NCI-H345 treated with DMSO at 0.1 percent for 48 hours (cell line): ENCODE data around the gene RIMBP2.

Experiments
- DNase-seq: peaks from one replicate; lab custom pipeline; 2025; ENCODE audit not compliant: unreplicated experiment; lab: John Stamatoyannopoulos, UW

The RIMBP2 gene

DNA sequence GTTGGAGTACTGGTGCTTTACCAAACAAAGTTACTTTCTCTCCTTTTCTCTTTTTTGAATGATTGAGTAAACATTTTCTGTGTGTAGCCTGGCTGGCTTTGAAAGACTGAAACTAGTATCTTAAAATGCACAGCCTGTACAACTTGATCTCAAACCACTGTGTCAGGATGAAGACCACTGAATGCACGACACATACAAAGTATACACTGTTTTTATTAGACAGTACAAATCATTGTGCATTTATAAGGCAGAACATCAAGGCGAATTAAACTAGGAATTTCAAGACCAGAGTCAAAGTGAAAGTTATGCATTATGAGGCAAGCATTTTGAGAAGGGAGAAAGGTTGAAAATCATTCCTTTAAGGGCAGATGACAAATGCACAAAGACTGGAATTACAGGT lies 319.4 kb downstream of the RIMBP2 start:
- DNase-seq: no peak

DNA sequence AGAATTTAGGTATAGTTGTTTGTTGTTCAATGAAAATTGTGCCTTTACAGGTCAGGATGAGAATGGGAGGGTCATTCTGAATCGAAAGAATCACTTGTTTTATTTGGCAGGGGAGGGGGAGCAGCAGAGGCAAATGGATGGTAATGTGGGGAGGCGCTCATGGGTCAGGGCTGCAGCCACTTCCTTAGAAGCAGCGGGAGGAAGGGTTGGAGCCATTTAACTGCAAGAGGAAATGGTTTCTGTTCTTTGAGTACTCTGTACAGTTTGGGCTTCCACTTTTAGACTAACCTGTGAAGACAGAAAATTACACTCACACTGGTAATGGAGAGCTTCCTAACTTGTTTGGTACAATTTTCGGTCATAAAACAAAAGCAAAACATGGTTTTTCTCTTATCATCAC lies 321.2 kb downstream of the RIMBP2 start:
- DNase-seq: no peak

DNA sequence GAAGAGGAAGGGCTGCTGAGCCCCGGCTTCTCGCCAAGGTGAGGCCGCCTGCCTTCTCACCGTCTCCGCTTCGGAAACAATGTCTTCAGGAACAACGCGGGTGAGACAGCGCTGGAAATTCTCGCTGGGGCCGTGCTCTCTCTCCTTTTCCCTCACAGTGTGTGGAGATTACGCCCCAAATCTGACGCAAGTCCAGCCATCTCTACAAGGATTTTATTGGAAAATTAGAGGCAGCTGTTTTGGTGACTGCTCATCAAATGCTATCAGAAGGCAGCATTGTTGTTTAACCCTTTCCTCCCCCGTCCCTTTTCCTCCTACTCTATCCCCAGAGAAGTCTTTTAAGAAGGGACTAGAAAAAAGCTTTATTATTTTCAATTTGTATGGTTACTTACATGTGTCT lies 324.9 kb downstream of the RIMBP2 start:
- DNase-seq: no peak

DNA sequence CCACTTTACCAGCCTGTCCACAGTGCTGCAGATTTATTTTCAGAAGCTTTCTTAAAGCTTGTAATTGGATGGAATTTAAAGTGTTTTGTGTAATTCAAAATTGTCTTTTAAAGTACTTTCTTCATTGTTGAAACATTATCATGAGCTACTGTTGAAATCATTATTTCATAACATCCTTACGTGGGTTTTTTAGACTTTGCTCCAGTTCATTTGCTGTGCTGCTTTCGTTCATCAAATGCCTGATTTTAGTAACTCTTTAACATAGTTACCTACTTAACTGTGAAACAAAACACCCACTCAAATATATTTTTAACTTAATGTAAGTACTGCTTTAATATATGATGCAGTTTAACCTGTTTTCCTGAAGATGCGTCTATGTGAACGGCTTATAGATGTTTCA lies 330.9 kb downstream of the RIMBP2 start:
- no peak for DNase-seq

DNA sequence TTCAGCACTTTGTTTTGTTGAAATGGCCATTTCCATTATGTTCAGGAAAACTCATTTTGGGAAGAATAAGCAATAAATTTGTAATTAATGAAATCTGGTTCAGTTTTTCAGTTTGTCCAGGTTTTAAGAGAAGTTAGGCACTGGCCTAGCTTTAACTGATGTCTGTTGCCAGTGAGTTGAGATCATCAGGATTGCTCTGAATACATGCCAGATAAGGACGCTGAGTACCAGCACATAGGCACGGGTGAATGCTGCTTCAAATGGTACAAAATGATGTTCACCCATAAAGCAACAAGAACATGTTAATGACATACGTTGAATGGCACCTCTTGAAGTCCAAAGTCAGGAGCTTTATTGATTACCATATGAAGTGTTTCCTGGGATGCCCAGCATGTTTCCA lies 331.9 kb downstream of the RIMBP2 start:
- no peak for DNase-seq

DNA sequence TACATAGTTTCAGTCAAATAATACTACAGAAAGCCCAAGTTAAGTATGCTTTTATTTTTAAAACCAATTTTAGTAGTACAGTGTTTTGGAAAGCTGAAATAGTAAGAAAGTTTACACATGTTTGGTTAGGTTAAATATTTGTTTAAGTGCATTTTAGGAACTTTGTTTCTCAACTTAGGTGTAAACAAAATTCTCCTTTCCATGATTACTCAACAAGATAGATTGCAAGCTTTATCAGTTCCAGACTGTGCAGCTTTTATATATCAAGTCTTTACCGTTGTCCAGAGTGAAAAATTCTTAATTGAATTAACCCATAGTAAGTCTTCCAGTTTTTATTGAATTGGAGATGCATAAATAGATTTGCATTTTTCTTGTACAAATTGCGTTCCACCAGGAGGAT lies 333.3 kb downstream of the RIMBP2 start:
- DNase-seq: no peak

DNA sequence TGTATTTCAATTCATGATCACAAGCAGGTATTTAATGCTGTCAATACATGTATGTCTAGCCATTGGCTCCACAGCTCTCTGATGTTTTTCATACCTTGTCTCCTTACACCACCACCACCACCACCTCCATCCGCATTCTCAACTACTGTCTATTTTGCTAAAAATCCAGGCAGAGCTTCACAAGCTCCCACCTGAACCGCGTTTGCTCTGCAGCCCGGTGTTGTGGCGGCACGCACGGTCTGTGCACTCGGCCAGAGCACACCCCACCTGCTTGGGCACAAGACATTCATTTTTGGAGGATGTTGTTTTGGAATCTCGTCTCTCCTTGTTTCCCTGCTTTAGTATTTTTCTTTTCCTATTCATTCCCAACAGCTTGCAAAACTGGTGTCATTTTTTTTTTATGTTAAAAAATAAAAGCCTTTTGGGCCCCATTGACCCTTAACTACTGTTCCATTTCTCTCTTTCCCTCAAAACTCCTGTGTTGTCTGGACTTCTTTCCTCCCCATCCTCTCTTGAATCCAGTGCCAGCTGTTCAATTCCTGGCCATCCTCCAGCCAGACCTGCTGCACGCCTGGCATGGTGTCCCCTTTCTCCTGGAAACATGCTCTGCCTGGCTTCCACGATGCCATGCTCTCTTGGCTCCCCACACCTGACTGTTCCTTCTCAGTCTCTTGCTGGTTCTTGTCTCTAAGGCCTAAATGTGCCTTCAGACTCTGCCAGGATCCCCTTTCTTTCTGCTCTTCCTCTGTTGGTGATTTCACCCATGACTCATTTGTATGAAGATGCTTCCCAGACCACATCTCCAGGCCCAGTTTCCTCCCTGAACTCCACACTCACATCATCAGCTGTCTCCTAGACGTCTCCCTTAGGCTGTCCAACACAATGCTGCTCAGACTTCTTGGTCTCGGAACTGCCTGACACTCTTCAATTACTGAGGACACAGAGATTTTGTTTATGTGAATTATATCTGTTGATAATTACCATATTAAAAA lies 340.5 kb downstream of the RIMBP2 start:
- DNase-seq: no peak

DNA sequence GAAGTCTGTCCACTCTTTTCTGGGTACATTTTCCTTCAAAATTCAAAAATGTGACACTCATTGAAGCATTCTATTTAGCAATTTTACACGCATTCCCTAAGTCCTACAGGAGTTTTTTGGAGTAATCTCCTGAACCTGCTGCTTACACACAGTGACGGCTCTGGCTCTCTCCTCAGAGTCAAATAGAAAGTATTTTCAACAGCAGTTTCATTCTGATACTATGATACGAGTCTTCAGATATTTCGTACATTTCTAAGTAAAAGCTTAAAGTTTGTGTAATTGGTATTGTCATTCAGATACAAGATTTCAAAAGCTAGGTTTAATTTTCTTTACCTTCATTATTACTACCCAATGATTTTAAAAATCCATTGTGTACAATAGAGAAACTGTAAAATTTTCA lies 342.0 kb downstream of the RIMBP2 start:
- DNase-seq: no peak

DNA sequence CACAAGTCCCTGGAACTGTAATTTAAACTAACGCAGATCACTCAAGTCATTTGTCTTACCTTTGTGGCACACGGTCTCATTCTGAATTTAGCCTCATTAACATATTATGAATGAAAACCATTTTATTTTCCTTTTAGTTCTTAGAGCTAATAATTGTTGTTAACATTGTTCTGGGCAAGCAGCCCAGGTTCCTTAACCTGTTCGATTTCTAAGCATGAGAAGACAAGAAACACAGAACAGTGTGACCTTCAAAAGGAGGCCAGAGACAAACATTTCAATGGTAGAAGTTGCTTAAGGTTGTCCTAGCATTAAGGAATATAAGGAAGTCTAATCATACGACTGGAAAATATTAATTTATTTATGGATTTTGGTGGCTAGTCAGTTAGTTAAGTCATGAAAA lies 343.2 kb downstream of the RIMBP2 start:
- no peak for DNase-seq

DNA sequence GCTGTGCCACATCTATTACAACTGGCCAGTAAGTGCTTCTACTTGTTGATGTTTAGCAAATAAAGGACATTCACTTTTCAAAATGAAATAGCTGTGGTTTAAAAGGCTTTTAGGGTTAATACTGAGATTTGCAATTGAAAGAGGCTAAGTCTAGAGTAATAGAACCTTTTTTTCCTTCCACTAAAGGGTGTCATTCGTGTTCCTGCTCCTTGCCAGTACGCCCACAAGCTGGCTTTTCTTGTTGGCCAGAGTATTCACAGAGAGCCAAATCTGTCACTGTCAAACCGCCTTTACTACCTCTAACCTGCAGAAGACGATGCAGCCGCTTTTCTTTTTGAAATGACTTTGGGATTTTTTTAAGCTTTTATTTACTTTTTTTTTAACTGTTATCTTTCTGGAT lies 344.8 kb downstream of the RIMBP2 start:
- no peak for DNase-seq

DNA sequence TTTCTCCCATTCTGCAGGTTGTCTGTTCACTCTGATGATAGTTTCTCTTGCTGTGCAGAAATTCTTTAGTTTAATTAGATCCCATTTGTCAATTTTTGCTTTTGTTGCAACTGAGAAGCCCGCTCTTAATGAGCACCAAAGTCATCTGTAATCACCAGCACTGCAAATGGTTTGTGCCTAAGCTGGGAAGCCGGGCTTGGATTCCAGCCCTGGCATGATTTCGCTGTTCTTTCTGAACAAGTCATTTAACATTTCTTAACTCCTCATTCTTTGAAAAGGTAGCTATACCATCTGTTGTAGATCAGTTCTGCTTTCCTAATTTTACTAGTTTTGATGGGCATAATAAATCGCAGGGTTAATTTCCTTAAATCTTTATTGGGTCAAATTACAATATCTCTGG lies 346.3 kb downstream of the RIMBP2 start:
- DNase-seq: no peak

DNA sequence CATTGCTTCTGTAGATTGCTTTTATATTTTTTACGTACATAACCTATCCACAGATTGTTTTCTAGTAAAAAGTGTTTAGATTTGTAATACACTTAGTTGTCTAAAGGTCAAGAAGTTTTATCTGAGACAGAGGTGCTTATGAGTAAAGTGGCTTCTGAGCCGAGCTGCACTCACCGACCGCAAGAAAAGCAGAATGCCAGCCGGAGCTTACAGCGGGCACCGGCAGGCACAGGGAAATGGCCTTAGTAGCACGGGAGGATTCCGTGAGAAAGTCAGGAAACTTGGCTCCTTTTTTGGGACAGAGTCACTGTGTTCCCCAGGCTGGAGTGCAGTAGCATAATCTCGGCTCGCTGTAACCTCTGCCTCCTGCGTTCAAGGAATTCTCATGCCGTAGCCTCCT lies 348.6 kb downstream of the RIMBP2 start:
- no peak for DNase-seq

DNA sequence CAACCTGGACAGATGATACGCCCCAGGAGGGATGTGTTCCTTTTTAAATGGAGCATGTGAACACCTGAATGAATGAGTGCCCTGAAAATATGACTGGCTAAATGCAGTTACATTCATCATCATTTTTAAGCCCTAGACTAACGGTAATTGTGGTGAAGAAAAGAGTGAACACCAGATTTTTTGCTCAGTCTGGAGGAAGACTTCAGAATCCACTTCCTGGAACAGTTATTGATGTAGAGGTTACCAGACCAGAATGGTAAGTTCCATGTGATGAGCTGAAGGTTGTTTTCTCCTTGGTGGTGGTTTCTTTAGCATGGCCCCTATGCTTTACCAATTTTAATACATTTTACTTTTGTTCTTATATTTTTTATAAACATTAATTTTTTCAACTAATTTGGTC lies 349.1 kb downstream of the RIMBP2 start:
- no peak for DNase-seq

DNA sequence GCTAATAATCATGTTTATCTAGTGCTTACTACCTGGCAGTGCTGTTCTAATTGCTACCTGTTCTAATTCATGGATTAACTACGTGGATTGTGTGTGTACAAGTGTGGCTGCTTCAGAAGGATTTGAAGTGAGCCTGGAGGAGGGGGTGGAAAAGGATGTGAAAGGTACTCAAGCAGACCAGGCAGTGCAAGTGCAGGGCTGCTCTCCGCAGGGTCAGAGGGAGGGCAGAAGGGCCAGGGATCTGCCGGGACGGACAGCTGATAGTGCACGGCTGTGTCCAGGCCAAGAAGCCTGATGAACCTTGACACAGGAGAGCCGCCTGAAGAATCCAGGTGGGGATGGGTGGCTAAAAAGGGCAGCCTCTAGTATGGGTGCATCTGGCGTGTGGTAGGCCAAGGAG lies 349.9 kb downstream of the RIMBP2 start:
- DNase-seq: no peak

DNA sequence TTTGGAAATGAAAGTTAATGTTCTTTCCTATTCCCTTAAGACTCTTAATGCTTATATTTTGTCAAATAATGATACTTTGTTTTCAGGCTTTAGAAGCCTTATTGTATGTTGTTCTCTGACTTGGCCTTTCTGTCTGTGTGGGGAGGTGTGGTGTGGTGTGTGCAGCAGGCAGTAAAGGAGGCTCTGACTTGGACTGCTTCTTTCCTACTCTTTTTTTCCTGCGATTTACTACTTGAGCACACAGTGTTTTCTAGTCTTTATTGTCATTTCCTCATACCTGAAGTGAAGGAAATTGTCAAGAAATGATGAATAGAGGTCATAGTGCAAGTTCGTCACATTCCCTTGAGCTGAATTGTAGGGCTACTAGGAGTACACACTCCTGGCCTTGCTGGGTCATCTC lies 351.5 kb downstream of the RIMBP2 start:
- DNase-seq: no peak

DNA sequence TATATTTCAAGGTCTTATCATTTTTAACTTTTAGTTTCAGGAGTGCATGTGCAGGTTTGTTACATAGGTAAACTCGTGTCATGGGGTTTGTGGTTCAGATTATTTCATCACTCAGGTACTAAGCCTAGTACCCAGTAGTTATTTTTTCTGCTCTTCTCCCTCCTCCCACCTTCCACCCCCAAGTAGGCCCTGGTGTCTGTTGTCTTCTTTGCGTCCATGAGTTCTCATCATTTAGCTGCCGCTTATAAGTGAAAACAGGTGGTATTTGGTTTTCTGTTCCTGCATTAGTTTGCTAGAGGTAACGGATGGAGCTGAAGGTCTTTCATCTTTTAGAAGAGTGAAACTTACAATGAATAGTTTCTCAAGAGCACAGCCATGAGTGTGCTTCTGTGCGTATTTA lies 354.0 kb downstream of the RIMBP2 start:
- DNase-seq: no peak

DNA sequence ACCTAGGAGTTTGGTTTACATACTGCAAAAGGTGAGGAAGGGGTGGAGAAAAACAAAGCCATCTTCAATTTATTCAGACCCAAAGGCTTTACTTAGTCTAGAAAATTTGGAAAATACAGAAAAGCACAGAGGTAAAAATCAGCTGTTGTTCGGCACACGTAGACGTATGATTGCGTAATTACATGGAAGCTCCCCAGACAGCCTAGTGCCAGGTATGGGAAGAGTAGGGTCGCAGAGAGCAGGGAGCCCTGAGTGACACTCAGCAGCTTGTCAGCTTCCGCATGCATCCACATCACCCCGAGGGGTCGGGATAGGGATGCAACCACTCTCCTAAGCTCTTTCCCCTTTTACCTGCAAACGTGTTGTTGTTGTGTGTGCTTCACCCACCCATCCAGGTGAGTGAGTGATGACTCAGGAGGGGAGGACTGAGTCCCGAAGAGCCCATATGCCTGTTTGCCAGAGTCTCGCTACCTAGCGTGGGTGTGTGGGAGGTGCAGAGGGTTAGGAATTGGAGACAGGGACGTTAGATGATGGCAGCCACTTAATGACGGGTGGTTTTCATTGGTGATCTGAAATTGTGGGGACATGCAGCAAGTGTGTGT lies 358.3 kb downstream of the RIMBP2 start:
- no peak for DNase-seq

DNA sequence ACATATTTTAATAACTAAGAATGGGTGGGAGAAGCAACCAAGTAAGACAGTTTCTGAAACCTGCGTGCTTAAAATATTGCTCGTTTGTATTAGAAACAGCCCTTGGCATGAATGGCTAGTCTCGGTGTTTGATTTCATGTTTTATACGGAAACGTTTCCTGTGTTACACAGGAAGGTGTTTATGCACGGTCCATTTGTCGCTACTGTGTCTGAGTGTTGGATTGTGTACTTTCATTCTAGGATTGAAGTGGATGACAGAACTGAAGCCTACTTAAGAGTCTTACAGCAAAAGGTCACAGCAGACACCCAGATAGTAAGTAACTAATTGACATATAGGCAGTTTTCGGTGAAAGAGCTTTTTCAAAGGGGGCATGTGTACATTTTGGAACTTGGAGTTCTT lies 358.9 kb downstream of the RIMBP2 start:
- peak; percentile 36 for DNase-seq

DNA sequence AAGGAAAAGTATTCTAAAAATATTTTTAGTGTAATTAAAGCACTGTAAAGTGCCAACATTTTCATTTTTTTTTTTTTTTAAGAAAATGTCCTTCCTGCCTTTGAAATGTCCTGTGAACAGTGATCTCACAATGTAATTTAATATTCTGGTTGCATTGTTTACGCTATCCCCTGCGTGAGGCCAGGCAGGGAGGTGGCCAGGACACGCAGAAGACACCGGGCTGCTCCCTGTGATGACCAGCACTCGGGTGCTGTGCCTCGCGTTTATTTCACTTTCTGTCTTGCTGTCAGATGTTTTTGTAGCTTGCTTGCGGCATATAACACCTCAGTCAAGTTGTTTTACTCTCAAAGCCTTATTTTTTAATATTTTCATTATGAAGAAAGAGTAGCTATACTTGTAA lies 359.9 kb downstream of the RIMBP2 start:
- DNase-seq: no peak

DNA sequence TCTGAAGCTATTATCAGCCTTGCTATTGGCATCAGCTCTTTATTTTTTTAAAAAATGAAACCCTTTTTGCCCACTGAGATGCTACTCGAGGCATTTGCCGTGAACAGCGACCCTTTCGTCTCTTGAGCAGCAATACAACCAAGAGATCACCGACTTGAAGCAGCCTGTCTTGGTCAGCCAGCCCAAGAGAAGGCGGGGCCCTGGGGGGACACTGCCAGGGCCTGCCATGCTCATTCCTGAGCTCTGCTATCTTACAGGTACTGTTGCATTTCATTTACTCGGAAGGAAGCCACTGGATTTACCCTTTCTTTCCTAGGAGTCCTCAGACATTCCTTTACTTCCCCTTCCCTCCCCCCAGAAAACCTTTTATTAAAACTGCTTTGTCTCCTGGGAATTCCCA lies 361.7 kb downstream of the RIMBP2 start:
- no peak for DNase-seq

DNA sequence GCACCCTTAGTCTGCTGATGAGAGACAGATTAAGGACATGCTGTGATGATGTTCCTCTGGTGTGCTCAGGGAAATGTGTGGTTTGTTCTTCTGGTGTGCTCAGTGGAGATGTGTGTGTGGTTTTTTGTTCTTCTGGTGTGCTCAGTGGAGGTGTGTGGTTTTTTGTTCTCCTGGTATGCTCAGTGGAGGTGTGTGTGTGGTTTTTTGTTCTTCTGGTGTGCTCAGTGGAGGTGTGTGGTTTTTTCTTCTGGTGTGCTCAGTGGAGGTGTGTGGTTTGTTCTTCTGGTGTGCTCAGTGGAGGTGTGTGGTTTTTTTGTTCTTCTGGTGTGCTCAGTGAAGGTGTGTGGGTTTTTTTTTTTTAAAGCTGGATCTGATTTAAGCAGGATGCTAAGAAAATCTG lies 363.0 kb downstream of the RIMBP2 start:
- no peak for DNase-seq

DNA sequence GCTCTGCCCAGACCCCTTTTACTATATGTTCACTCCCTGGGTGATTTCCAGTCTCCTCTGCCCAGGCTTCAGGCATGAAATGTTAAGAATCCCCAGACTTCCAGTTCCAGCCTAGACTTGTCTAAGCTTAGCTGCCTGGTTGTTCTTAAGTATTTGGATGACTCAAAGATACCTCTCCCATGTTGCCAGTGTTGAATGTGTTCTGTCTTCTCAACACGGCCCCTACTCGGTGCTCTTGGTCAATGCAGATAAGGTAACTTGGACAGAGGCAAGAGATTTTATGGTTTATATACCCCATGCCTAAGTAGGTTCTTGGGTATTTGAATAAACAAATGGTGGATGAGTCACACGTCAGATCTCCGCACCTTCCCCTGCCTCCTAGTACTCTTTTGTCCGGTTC lies 364.8 kb downstream of the RIMBP2 start:
- no peak for DNase-seq

DNA sequence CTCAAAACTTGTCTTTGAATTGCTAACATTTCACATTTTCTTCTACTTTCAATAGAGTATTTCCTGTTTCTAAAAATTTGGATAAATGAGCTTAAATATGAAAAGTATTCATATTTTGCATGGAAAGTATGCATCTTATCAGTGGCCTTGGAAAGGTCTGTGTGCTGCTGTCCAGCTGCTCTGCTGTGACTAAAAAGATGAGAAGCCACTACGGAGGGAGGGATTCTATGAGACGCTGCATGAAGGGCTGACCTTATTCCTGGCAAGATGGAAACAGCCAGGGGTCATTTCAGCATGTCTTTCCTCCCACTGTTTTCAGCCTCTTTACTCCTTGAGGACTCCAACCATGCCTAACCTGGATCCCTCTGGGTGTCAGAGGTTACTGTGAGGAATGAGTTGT lies 365.4 kb downstream of the RIMBP2 start:
- no peak for DNase-seq
